ENCODE results near the gene ACBD6.

DNA sequence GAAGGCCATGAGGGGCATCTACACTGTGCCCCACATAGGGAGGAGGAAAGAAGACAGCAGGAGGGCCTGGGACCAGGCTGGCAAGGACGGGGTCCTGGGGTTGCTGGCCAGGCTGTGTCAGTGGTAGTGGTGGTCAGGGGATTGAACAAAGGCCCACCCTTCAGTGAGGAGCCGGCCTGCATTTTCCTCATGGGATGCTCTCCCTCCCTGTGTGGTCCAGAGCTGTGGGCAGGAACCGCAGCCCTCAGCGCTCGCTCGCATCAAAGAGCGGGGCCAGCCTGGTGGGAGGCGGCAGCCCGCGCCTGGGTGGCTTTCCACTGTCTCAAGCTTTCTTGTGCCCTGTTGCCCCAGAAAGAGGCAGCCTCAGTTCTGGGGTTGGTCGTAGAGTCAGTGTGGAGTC is 247.5 kb downstream of the ACBD6 start:
- TF ChIP-seq EZH2phosphoT487 (IDR thresholded peaks at IDR 0.05; ENCODE audit: insufficient read depth, low read depth) = no peak
- no peak for TF ChIP-seq EZH2 (IDR thresholded peaks at IDR 0.05; ENCODE audit: insufficient read depth, poor library complexity, severe bottlenecking)

Measured in GM23248 (cell line).